IMR-90 (cell line): ENCODE measurements around the gene PDE4B. TPM values are rescaled to one million over a fixed set of nuclear protein-coding genes. Genes with fewer than 3 reads are reported as not detected.

Experiments used
- ATAC-seq: fragments of 200-7000 bp; cut with Tn5 transposase; 2 replicates; pipeline ENCODE4 v1.9.1; 2020; ENCODE audit warnings: low read depth, mild to moderate bottlenecking, moderate library complexity
- BruUV-seq: library from RNA; stranded (reverse); fragments of 400-500 nt; replicated peaks from 2 replicates; lab custom pipeline; 2021; lab: Mats Ljungman, UMichigan
- CTCF ChIA-PET: fragments of 300-600 bp; formaldehyde crosslinking; extraction: SDS; loops from one replicate; lab custom pipeline; 2021; ENCODE audit warnings: antibody characterized with exemption; lab: Yijun Ruan, JAX
- POLR2A ChIA-PET: fragments of 300-600 bp; sonication (Branson Sonifier 250); formaldehyde crosslinking; loops from one replicate; lab custom pipeline; 2022; ENCODE audit warnings: antibody characterized with exemption; ENCODE audit not compliant: unreplicated experiment; lab: Charles Lee
- DNase-seq: peaks from one replicate; pipeline ENCODE4 v3.0.0; 2013
- H2AFZ ChIP-seq: replicated peaks from 2 replicates; pipeline ENCODE3; 2013; ENCODE audit warnings: low read length, mild to moderate bottlenecking; ENCODE audit not compliant: poor library complexity
- H2AK5ac ChIP-seq: 2 replicates; pipeline ENCODE4 v1.6.1; 2013; ENCODE audit warnings: low read depth, low read length, inconsistent platforms
- H2AK9ac ChIP-seq: replicated peaks from 2 replicates; pipeline ENCODE3; 2013; ENCODE audit warnings: mild to moderate bottlenecking, low read depth, low read length, moderate library complexity; ENCODE audit not compliant: poor library complexity
- H2BK120ac ChIP-seq: 2 replicates; pipeline ENCODE4 v1.6.1; 2013; ENCODE audit warnings: low read depth, low read length, inconsistent platforms
- H2BK15ac ChIP-seq: 3 replicates; pipeline ENCODE4 v1.6.1; 2013; ENCODE audit warnings: low read depth, low read length, inconsistent platforms
- H2BK20ac ChIP-seq: 2 replicates; pipeline ENCODE4 v1.6.1; 2013; ENCODE audit warnings: low read depth, mild to moderate bottlenecking, inconsistent platforms, low read length, moderate library complexity
- H2BK5ac ChIP-seq: 2 replicates; pipeline ENCODE4 v1.6.1; 2013; ENCODE audit warnings: mild to moderate bottlenecking, low read depth, low read length, inconsistent platforms; ENCODE audit not compliant: poor library complexity, severe bottlenecking
- H3K14ac ChIP-seq: replicated peaks from 2 replicates; pipeline ENCODE4 v1.6.1; 2013; ENCODE audit warnings: low read depth, low read length, inconsistent platforms
- H3K18ac ChIP-seq: 2 replicates; pipeline ENCODE4 v1.6.1; 2013; ENCODE audit warnings: low read depth, low read length, control low read depth
- H3K23ac ChIP-seq: 2 replicates; pipeline ENCODE4 v1.6.1; 2013; ENCODE audit warnings: low read depth, low read length, inconsistent platforms
- H3K27ac ChIP-seq: 2 replicates; pipeline ENCODE4 v1.5.1; 2013; ENCODE audit warnings: mild to moderate bottlenecking, control low read depth, low read length; ENCODE audit not compliant: insufficient read depth
- H3K27me3 ChIP-seq: 2 replicates; pipeline ENCODE4 v1.6.1; 2013; ENCODE audit warnings: low read length; ENCODE audit not compliant: control insufficient read depth, insufficient read depth
- H3K36me3 ChIP-seq: 2 replicates; pipeline ENCODE4 v1.6.1; 2013; ENCODE audit warnings: low read length, mixed read lengths; ENCODE audit not compliant: control insufficient read depth, insufficient read depth
- H3K4ac ChIP-seq: 2 replicates; pipeline ENCODE4 v1.6.1; 2013; ENCODE audit warnings: low read depth, low read length, inconsistent platforms
- H3K4me1 ChIP-seq: 2 replicates; pipeline ENCODE4 v1.6.1; 2013; ENCODE audit warnings: low read length, mixed read lengths; ENCODE audit not compliant: control insufficient read depth, insufficient read depth
- H3K4me2 ChIP-seq: 2 replicates; pipeline ENCODE4 v1.6.1; 2013; ENCODE audit warnings: low read depth, mild to moderate bottlenecking, control low read depth, low read length, moderate library complexity
- H3K4me3 ChIP-seq: 2 replicates; pipeline ENCODE4 v1.5.1; 2013; ENCODE audit warnings: low read depth, mild to moderate bottlenecking, control low read depth, low read length, moderate library complexity; ENCODE audit not compliant: insufficient read depth
- H3K56ac ChIP-seq: 2 replicates; pipeline ENCODE4 v1.6.1; 2013; ENCODE audit warnings: low read length, inconsistent platforms; ENCODE audit not compliant: insufficient read depth; ENCODE audit errors: extremely low read depth
- H3K79me1 ChIP-seq, 2 experiments: 2 replicates each; pipeline ENCODE4 v1.6.1; 2013; ENCODE audit warnings: low read length in 2 of 2, inconsistent platforms in 1 of 2, low read depth in 1 of 2
- H3K9ac ChIP-seq: 2 replicates; pipeline ENCODE4 v1.6.1; 2013; ENCODE audit warnings: low read depth, low read length, control low read depth
- H3K9me1 ChIP-seq: 2 replicates; pipeline ENCODE4 v1.6.1; 2013; ENCODE audit warnings: low read length, inconsistent platforms; ENCODE audit not compliant: insufficient read depth
- H3K9me3 ChIP-seq: 2 replicates; pipeline ENCODE4 v1.6.1; 2013; ENCODE audit warnings: low read length; ENCODE audit not compliant: control insufficient read depth, insufficient read depth
- H4K20me1 ChIP-seq: 2 replicates; pipeline ENCODE4 v1.6.1; 2013; ENCODE audit warnings: low read length, inconsistent platforms; ENCODE audit not compliant: insufficient read depth
- H4K5ac ChIP-seq: 2 replicates; pipeline ENCODE4 v1.6.1; 2013; ENCODE audit warnings: mild to moderate bottlenecking, low read depth, low read length, control low read depth
- H4K8ac ChIP-seq, 2 experiments: 2 replicates each; pipeline ENCODE4 v1.6.1; 2013; ENCODE audit warnings: low read depth in 2 of 2, low read length in 2 of 2, control low read depth in 1 of 2, inconsistent platforms in 1 of 2
- H4K91ac ChIP-seq: 2 replicates; pipeline ENCODE4 v1.6.1; 2013; ENCODE audit warnings: low read depth, low read length, inconsistent platforms; ENCODE audit not compliant: insufficient read depth
- CHD1 ChIP-seq: IDR thresholded peaks from 2 replicates; pipeline ENCODE4 v1.6.1; 2012; ENCODE audit warnings: low read depth, low read length, improper control_type of control experiment
- CTCF ChIP-seq: conservative IDR thresholded peaks from 2 replicates; pipeline ENCODE4 v1.5.1; 2012; ENCODE audit warnings: mild to moderate bottlenecking, low read depth, low read length, improper control_type of control experiment
- FOS ChIP-seq: fragments of 150-350 bp; IDR thresholded peaks from 2 replicates; pipeline ENCODE4 v1.6.1; 2016; ENCODE audit warnings: low read depth, low read length
- MXI1 ChIP-seq: IDR thresholded peaks from 2 replicates; pipeline ENCODE4 v1.6.1; 2012; ENCODE audit warnings: low read depth, mild to moderate bottlenecking, low read length, moderate library complexity, borderline replicate concordance
- NFE2L2 ChIP-seq: fragments of 150-350 bp; IDR thresholded peaks from 2 replicates; pipeline ENCODE4 v1.6.1; 2016; ENCODE audit warnings: low read depth, mild to moderate bottlenecking, low read length
- RCOR1 ChIP-seq: IDR thresholded peaks from 2 replicates; pipeline ENCODE4 v1.6.1; 2012; ENCODE audit warnings: mild to moderate bottlenecking, low read length, improper control_type of control experiment; ENCODE audit not compliant: insufficient replicate concordance
- SMC3 ChIP-seq: fragments of 150-350 bp; IDR thresholded peaks from 2 replicates; pipeline ENCODE4 v1.6.1; 2016; ENCODE audit warnings: low read depth, mild to moderate bottlenecking, antibody characterized with exemption, low read length, moderate library complexity
- USF2 ChIP-seq: fragments of 150-350 bp; IDR thresholded peaks from 2 replicates; pipeline ENCODE4 v1.6.1; 2017; ENCODE audit warnings: mild to moderate bottlenecking, antibody characterized with exemption, low read length, low read depth
- WGBS, 2 experiments: methylation state at CpG; one replicate each; pipeline versions ENCODE4 v1.1.5 to v1.1.7; 2013; ENCODE audit warnings: missing lambda C conversion rate in 2 of 2; ENCODE audit not compliant: insufficient read length in 1 of 2; ENCODE audit errors: extremely low coverage in 2 of 2; 5-methylcytosine and 5-hydroxymethylcytosine counted together
- dilution Hi-C: fragments of 300-500 bp; cut with HindIII; formaldehyde crosslinking; loops from one replicate; pipeline ENCODE4 v1.14.3; 2018; ENCODE audit warnings: low sequenced_read_pairs; ENCODE audit not compliant: unreplicated experiment
- in situ Hi-C: fragments of 300-500 bp; cut with MboI; formaldehyde crosslinking; loops from 3 replicates; pipeline ENCODE4 v1.14.3; 2019; ENCODE audit warnings: low sequenced_read_pairs, inconsistent platforms, mixed read lengths
- intact Hi-C: fragments of 100-400 bp; cut with micrococcal nuclease; formaldehyde crosslinking; loops from 2 replicates; pipeline ENCODE4 v1.10.0; 2022
- polyA plus RNA-seq, 3 experiments: library from polyadenylated mRNA; depleted of rRNA; stranded (reverse); fragments of >200 nt; gene quantifications; 2 replicates each; pipeline ENCODE4 v1.2.3, GENCODE V29; 2012; ENCODE audit warnings: low replicate concordance in 1 of 3
- total RNA-seq: library from RNA; depleted of rRNA; stranded (reverse); fragments of >200 nt; gene quantifications from 2 replicates; pipeline ENCODE4 v1.2.3, GENCODE V29; 2012

The PDE4B gene
- total and polyA plus RNA-seq, 2 of the 4 experiments (the other 2 are of a cell fraction), result 5.8 to 21.3 TPM

GRCh38 chr1:66160719-66161118 is 368.0 kb downstream of the PDE4B start:
- no peak overlapping the region for H2BK5ac ChIP-seq
- ChIA-PET CTCF (no interaction called here), POLR2A (no interaction called here)
- H3K18ac ChIP-seq, result no peak overlapping the region
- H4K8ac ChIP-seq, result no peak overlapping the region
- no peaks in the 10 kb centered on the region for H3K36me3 ChIP-seq
- H3K4me2 ChIP-seq, result no peak overlapping the region
- no peak overlapping the region for H2BK120ac ChIP-seq
- no peak for TF ChIP-seq CHD1
- TF ChIP-seq MXI1, result no peak
- no peak for TF ChIP-seq SMC3
- TF ChIP-seq CTCF, result no peak
- no peak for TF ChIP-seq NFE2L2
- TF ChIP-seq USF2, result no peak
- no peak for TF ChIP-seq RCOR1
- TF ChIP-seq FOS, result no peak
- H2AFZ ChIP-seq, result no peak overlapping the region
- in situ Hi-C loops, result no loop called here
- H3K56ac ChIP-seq, result no peak overlapping the region
- H3K4ac ChIP-seq, result no peak overlapping the region
- H3K9me1 ChIP-seq, result no peaks in the 10 kb centered on the region
- H3K27me3 ChIP-seq, result no peaks in the 10 kb centered on the region
- intact Hi-C loops, result loop anchor here (2.0 kb wide), 1 partner anchor 70 kb away; no protein-coding TSS in a partner anchor
- no peak for DNase-seq
- no peaks in the 10 kb centered on the region for H3K9me3 ChIP-seq
- H3K4me1 ChIP-seq, result no peaks in the 10 kb centered on the region
- no peak overlapping the region for H3K9ac ChIP-seq
- H4K5ac ChIP-seq, result no peak overlapping the region
- no peak for ATAC-seq
- no peak overlapping the region for H2BK15ac ChIP-seq
- no CpG with 5 or more reads among the region's 1 CpG for WGBS, 2 experiments
- no peaks in the 10 kb centered on the region for H4K20me1 ChIP-seq
- H3K23ac ChIP-seq, result no peak overlapping the region
- dilution Hi-C loops, result no loop called here
- H4K91ac ChIP-seq, result no peak overlapping the region
- no peak overlapping the region for H2AK5ac ChIP-seq
- no peak overlapping the region for H2BK20ac ChIP-seq
- no peak overlapping the region for H2AK9ac ChIP-seq
- H3K14ac ChIP-seq, result no peak overlapping the region
- H3K4me3 ChIP-seq, result no peak overlapping the region
- H3K27ac ChIP-seq, result no peak overlapping the region
- BruUV-seq, result no TSS peak
- no peaks in the 10 kb centered on the region for H3K79me1 ChIP-seq
